ENCODE data around the gene UROC1. TPM values are rescaled to one million over a fixed set of nuclear protein-coding genes. Genes with fewer than 3 reads are reported as not detected.

UROC1 gene
- total and polyA plus RNA-seq, 9 of the 15 experiments (the other 6 are each of a cell fraction or from before 2014, with no cell fraction given): not detected

DNA sequence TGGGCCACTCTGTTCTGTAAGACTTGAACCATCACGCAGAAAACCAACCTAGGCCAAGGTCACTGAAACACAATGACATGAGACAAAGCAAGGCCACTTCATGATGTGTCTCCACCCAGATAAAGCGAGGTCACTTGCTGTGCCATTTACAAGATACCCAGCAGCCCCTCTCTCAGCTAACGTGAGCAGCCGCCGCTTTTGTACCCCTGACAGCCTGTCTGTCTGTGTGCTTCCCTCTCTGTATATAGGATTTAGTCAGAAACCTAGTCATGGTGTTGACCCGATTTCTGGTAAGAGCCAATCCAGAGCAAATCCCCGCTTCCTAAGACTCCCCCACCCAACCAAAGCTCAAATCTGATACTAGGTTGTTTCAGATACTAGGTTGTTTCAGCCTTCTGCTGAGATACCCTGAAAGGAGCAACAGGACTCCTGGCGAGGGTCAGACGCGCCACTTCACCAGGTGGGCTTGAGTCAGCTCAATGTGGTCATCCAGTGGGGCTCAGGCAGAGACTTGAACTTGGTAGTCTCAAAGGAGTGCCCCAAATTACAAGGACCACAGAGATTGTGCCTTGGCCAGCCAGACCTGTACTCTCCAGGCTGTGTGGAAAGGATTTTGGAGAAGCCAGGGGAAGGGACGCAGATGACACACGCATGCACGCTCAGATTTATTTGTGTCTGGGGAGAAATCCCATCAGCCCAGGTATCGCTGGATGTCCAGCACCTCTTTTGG is 38.8 kb downstream of the UROC1 start:
- peaks cover 10 to 24% of the 10 kb centered on the region in 2 experiments; a peak in 4 of 5 replicates for H3K4me1 ChIP-seq (replicated peaks in 1 of 2; ENCODE audit: control insufficient read depth in 2 of 2, insufficient read depth in 2 of 2, low read length in 2 of 2)
- H2AFZ ChIP-seq (ENCODE audit: low read depth, low read length): no peak overlapping the region
- H3K27me3 ChIP-seq (ENCODE audit: control insufficient read depth in 2 of 2, insufficient read depth in 2 of 2, low read length in 2 of 2): peaks cover 0 to 16% of the 10 kb centered on the region in 2 experiments; a peak in 2 of 5 replicates
- 36% methylated on average over 8 of the region's 14 CpGs for WGBS (ENCODE audit: insufficient coverage, low coverage, missing lambda C conversion rate)
- no peak for DNase-seq (ENCODE audit: extremely low read depth in 1 of 4, low spot score in 3 of 4)
- no peak overlapping the region for H3K9ac ChIP-seq (ENCODE audit: insufficient read depth in 1 of 2, low read depth in 2 of 2, low read length in 2 of 2)
- intact Hi-C loops (cut with micrococcal nuclease) (no loop called here), in situ Hi-C loops (cut with MboI) (no loop called here)
- no peak overlapping the region for H3K27ac ChIP-seq (ENCODE audit: extremely low read depth, low read depth, low read length)
- no peak overlapping the region for H3K4me2 ChIP-seq (ENCODE audit: insufficient read depth, low read length)
- ATAC-seq: no peak
- H3K9me3 ChIP-seq (replicated peaks; ENCODE audit: control insufficient read depth, insufficient read depth, low read depth, low read length): no peaks in the 10 kb centered on the region
- peaks cover 12% of the 10 kb centered on the region for H3K79me2 ChIP-seq (ENCODE audit: control insufficient read depth, insufficient read depth, low read length)
- TF ChIP-seq, protein P1, sequence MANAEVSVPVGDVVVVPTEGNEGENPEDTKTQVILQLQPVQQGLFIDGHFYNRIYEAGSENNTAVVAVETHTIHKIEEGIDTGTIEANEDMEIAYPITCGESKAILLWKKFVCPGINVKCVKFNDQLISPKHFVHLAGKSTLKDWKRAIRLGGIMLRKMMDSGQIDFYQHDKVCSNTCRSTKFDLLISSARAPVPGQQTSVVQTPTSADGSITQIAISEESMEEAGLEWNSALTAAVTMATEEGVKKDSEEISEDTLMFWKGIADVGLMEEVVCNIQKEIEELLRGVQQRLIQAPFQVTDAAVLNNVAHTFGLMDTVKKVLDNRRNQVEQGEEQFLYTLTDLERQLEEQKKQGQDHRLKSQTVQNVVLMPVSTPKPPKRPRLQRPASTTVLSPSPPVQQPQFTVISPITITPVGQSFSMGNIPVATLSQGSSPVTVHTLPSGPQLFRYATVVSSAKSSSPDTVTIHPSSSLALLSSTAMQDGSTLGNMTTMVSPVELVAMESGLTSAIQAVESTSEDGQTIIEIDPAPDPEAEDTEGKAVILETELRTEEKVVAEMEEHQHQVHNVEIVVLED (CRISPR knock-in tag; IDR thresholded peaks at IDR 0.05): no peak
- TF ChIP-seq RAD21 (CRISPR knock-in tag; conservative IDR thresholded peaks at IDR 0.05 in 1 of 2, IDR thresholded peaks at IDR 0.05 in 1 of 2): no peak
- TF ChIP-seq, protein P2, sequence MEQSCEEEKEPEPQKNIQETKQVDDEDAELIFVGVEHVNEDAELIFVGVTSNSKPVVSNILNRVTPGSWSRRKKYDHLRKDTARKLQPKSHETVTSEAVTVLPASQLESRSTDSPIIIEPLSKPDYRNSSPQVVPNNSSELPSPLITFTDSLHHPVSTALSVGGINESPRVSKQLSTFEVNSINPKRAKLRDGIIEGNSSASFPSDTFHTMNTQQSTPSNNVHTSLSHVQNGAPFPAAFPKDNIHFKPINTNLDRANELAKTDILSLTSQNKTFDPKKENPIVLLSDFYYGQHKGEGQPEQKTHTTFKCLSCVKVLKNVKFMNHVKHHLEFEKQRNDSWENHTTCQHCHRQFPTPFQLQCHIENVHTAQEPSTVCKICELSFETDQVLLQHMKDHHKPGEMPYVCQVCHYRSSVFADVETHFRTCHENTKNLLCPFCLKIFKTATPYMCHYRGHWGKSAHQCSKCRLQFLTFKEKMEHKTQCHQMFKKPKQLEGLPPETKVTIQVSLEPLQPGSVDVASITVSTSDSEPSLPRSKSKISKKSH (CRISPR knock-in tag; IDR thresholded peaks at IDR 0.05): no peak
- TF ChIP-seq, protein P3, sequence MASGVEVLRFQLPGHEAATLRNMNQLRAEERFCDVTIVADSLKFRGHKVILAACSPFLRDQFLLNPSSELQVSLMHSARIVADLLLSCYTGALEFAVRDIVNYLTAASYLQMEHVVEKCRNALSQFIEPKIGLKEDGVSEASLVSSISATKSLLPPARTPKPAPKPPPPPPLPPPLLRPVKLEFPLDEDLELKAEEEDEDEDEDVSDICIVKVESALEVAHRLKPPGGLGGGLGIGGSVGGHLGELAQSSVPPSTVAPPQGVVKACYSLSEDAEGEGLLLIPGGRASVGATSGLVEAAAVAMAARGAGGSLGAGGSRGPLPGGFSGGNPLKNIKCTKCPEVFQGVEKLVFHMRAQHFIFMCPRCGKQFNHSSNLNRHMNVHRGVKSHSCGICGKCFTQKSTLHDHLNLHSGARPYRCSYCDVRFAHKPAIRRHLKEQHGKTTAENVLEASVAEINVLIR (CRISPR knock-in tag; IDR thresholded peaks at IDR 0.05): no peak
- BruUV-seq (replicated peaks): no TSS peak
- ChIA-PET CTCF (ENCODE audit: low intra/inter-chr PET ratio) (no interaction called here), POLR2A (no interaction called here)
- H3K36me3 ChIP-seq (ENCODE audit: control insufficient read depth, insufficient read depth, low read length): no peaks in the 10 kb centered on the region
- H3K4me3 ChIP-seq: no peak overlapping the region
- H4K20me1 ChIP-seq (replicated peaks; ENCODE audit: control insufficient read depth, insufficient read depth, low read length): peaks cover 4% of the 10 kb centered on the region; the same call in 1 of the 2 replicates
- no peak for FAIRE-seq
- H3K9me1 ChIP-seq (ENCODE audit: control insufficient read depth, insufficient read depth, low read length): no peaks in the 10 kb centered on the region
